Neural crest cell (in vitro differentiated cells): ENCODE data around the gene WNT5A. TPM values are rescaled to one million over a fixed set of nuclear protein-coding genes. Genes with fewer than 3 reads are reported as not detected.
A peak's percentile ranks its signal among the peaks of the same experiment; 100 is the strongest.

ENCODE experiments used
- DNase-seq: peaks from one replicate; pipeline ENCODE4 v3.0.0; 2021; ENCODE audit warnings: low read depth, mixed read lengths, low spot score
- H3K27ac Mint-ChIP-seq: one replicate; pipeline ENCODE4 v1.8.0; 2021; ENCODE audit warnings: mild to moderate bottlenecking, mixed read lengths; ENCODE audit not compliant: unreplicated experiment
- H3K27me3 Mint-ChIP-seq: 2 replicates; pipeline ENCODE4 v1.8.0; 2021; ENCODE audit warnings: low read depth, mild to moderate bottlenecking, mixed read lengths
- H3K36me3 Mint-ChIP-seq: 2 replicates; pipeline ENCODE4 v1.8.0; 2021; ENCODE audit warnings: low read depth, mild to moderate bottlenecking, mixed read lengths
- H3K4me1 Mint-ChIP-seq: 2 replicates; pipeline ENCODE4 v1.8.0; 2021; ENCODE audit warnings: mixed read lengths
- H3K4me3 Mint-ChIP-seq: one replicate; pipeline ENCODE4 v1.8.0; 2021; ENCODE audit warnings: mild to moderate bottlenecking, mixed read lengths
- H3K9me3 Mint-ChIP-seq: 2 replicates; pipeline ENCODE4 v1.8.0; 2021; ENCODE audit warnings: mixed read lengths
- total RNA-seq: library from RNA; stranded (reverse); gene quantifications from 2 replicates; pipeline ENCODE4 v1.2.1, GENCODE V29; 2021
- TF ChIP-seq, protein P1 (sequence below): fragments of 200-600 bp; sonication (generic); conservative IDR thresholded peaks from 2 replicates; pipeline ENCODE4 v1.5.0; 2021; ENCODE audit warnings: antibody characterized with exemption, mild to moderate bottlenecking

Gene WNT5A
- total RNA-seq, 1 donor from 2014 or later: 14.4 TPM

- no peak for DNase-seq
- no peaks in the 10 kb centered on the region for H3K27me3 Mint-ChIP-seq
- no peaks in the 10 kb centered on the region for H3K36me3 Mint-ChIP-seq
- H3K4me1 Mint-ChIP-seq: peaks cover 32% of the 10 kb centered on the region
- peak overlapping the region; percentile 38 for H3K27ac Mint-ChIP-seq
- H3K4me3 Mint-ChIP-seq: no peak overlapping the region
- TF ChIP-seq, protein P1, sequence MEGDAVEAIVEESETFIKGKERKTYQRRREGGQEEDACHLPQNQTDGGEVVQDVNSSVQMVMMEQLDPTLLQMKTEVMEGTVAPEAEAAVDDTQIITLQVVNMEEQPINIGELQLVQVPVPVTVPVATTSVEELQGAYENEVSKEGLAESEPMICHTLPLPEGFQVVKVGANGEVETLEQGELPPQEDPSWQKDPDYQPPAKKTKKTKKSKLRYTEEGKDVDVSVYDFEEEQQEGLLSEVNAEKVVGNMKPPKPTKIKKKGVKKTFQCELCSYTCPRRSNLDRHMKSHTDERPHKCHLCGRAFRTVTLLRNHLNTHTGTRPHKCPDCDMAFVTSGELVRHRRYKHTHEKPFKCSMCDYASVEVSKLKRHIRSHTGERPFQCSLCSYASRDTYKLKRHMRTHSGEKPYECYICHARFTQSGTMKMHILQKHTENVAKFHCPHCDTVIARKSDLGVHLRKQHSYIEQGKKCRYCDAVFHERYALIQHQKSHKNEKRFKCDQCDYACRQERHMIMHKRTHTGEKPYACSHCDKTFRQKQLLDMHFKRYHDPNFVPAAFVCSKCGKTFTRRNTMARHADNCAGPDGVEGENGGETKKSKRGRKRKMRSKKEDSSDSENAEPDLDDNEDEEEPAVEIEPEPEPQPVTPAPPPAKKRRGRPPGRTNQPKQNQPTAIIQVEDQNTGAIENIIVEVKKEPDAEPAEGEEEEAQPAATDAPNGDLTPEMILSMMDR: no peak
- peaks cover 3% of the 10 kb centered on the region for H3K9me3 Mint-ChIP-seq
Observed at GRCh38 chr3:55521064-55521737, 34.1 kb upstream of the WNT5A start.

DNA sequence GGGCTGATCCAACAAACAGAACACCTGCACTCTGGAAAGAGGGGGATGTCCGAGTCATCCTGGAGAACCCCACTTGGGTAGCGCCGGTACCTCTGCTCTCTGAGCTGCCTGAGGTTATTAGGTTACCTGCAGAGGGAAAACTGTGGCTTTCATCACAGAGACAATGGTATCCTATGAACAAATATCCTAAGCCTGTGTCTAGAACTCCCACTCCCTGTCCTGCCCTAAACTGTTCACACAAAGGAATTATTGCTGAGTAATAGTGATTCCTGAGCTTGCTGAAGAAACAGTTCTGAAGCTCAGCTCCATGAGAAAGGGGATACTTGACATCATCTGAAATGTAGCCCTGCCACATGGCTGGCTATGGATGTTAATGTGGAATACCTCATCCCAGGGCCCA lies 31.9 kb upstream of the WNT5A start:
- Mint-ChIP-seq H3K9me3 (no peaks in the 10 kb centered on the region), H3K4me1 (peaks cover 41% of the 10 kb centered on the region), H3K4me3 (no peak overlapping the region), H3K27me3 (no peaks in the 10 kb centered on the region), H3K36me3 (no peaks in the 10 kb centered on the region), H3K27ac (no peak overlapping the region)
- no peak for DNase-seq
- TF ChIP-seq, protein P1: no peak

DNA sequence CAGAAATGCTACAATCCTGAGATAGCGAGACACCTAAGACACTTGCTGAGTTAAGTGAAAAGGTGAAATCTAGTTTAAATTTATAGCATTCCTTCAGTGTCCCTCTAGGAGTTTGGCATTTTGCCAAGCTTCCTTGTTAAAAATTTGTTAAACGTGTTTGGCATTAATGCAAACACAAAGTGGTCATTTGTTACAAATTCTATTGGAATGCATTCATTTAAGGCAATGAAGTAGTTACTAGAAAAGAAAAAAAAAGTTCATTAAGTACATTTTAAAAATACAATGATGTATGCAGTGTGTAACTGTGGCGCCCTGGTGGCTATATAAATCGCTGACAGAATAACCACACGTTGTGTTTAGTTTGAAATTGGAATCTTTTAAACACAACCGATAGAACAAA lies 31.3 kb upstream of the WNT5A start:
- Mint-ChIP-seq H3K4me1 (peaks cover 42% of the 10 kb centered on the region), H3K27ac (no peak overlapping the region)

GRCh38 chr3:55516392-55517030 lies 29.4 kb upstream of the WNT5A start:
- H3K9me3 Mint-ChIP-seq: no peaks in the 10 kb centered on the region
- DNase-seq: no peak
- peaks cover 46% of the 10 kb centered on the region for H3K4me1 Mint-ChIP-seq
- H3K27me3 Mint-ChIP-seq: no peaks in the 10 kb centered on the region
- H3K4me3 Mint-ChIP-seq: no peak overlapping the region
- no peaks in the 10 kb centered on the region for H3K36me3 Mint-ChIP-seq
- TF ChIP-seq, protein P1: no peak
- no peak overlapping the region for H3K27ac Mint-ChIP-seq

More for the DNA sequence above, 31.3 kb upstream of the WNT5A start:
- H3K27me3 Mint-ChIP-seq: no peaks in the 10 kb centered on the region
- H3K9me3 Mint-ChIP-seq: no peaks in the 10 kb centered on the region
- DNase-seq: no peak
- H3K36me3 Mint-ChIP-seq: no peaks in the 10 kb centered on the region
- TF ChIP-seq, protein P1: peak; percentile 31
- no peak overlapping the region for H3K4me3 Mint-ChIP-seq

GRCh38 chr3:55515550-55516246 lies 28.6 kb upstream of the WNT5A start:
- no peaks in the 10 kb centered on the region for H3K36me3 Mint-ChIP-seq
- no peak overlapping the region for H3K27ac Mint-ChIP-seq
- H3K27me3 Mint-ChIP-seq: no peaks in the 10 kb centered on the region
- no peaks in the 10 kb centered on the region for H3K9me3 Mint-ChIP-seq
- peaks cover 39% of the 10 kb centered on the region for H3K4me1 Mint-ChIP-seq
- TF ChIP-seq, protein P1: no peak
- DNase-seq: no peak
- H3K4me3 Mint-ChIP-seq: no peak overlapping the region
